GM12874 (cell line): ENCODE measurements around the gene CABLES2.

Experiments
- TF ChIP-seq, protein P1 (sequence below): IDR thresholded peaks from 2 replicates; pipeline ENCODE4 v1.5.1; 2011; ENCODE audit warnings: low read depth, mild to moderate bottlenecking, control low read depth, low read length, moderate library complexity; ENCODE audit not compliant: insufficient read depth

The CABLES2 gene

GRCh38 chr20:62350098-62350628 is 56.9 kb downstream of the CABLES2 start:
- TF ChIP-seq, protein P1, sequence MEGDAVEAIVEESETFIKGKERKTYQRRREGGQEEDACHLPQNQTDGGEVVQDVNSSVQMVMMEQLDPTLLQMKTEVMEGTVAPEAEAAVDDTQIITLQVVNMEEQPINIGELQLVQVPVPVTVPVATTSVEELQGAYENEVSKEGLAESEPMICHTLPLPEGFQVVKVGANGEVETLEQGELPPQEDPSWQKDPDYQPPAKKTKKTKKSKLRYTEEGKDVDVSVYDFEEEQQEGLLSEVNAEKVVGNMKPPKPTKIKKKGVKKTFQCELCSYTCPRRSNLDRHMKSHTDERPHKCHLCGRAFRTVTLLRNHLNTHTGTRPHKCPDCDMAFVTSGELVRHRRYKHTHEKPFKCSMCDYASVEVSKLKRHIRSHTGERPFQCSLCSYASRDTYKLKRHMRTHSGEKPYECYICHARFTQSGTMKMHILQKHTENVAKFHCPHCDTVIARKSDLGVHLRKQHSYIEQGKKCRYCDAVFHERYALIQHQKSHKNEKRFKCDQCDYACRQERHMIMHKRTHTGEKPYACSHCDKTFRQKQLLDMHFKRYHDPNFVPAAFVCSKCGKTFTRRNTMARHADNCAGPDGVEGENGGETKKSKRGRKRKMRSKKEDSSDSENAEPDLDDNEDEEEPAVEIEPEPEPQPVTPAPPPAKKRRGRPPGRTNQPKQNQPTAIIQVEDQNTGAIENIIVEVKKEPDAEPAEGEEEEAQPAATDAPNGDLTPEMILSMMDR, result no peak

DNA sequence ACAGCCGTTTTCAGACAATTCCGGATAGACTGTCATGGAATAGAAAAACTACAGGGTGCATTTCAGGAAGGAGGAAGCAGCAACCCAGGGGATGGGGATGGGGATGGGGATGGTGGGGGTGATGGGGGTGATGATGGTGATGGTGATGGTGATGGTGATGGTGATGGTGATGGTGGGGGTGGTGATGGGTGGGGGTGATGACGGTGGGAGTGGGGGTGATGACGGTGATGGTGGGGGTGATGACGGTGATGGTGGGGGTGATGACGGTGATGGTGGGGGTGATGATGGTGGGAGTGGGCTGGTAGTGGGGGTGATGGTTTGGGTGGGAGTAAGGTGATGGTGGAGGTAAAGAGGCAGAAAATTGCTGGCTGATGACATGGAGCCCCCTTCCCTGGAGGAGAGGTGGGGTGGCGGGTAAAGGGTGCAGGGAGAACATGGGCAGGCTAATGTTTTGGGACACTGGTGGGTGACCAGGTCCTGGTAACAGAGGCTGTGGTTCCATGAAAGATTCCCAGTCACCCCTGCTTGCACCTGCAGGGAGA is 57.5 kb downstream of the CABLES2 start:
- TF ChIP-seq, protein P1, result no peak

DNA sequence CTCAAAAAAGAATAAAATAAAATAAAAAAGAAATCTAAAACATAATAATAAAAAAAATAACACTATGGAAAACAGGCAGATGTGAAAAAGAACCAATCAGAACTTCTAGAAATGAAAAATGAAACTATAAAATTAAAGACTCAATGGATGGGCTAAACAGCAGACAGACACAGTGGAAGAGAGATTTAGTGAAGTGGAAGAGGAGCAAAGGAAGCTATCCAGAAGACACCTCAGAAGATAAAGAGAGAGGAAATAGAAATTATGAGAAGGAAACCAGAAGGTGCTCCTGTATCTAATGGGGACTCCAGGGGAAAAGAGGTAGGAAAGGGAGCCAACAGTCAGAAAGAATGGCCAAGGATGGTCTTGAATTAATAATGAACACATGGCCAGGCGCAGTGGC is 58.5 kb downstream of the CABLES2 start:
- TF ChIP-seq, protein P1, result no peak

DNA sequence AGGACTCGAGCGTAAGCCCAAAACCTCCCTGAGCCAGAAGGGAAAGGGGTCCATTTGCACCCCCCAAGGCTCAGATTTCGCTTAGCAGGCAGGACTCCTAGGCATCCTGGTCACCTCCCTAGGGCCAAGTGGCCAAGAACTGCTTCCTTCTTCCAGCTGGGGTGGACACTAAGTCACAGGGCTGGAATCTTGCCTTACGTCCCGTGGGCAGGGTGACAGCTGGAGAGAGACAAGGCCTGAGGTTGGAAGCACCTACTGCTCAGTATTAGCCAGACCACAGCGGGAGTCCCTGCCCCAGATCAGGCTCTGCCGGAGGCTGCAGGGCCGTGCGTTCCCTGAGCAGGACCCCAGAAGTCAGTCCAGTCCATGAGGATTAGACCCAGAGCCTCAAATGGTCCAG is 59.6 kb downstream of the CABLES2 start:
- TF ChIP-seq, protein P1, result no peak

- TF ChIP-seq, protein P1, result no peak
These were observed 60.0 kb downstream of the CABLES2 start for GRCh38 chr20:62347151-62347404.

- TF ChIP-seq, protein P1, result no peak
These were observed 60.5 kb downstream of the CABLES2 start for GRCh38 chr20:62346398-62347150.

DNA sequence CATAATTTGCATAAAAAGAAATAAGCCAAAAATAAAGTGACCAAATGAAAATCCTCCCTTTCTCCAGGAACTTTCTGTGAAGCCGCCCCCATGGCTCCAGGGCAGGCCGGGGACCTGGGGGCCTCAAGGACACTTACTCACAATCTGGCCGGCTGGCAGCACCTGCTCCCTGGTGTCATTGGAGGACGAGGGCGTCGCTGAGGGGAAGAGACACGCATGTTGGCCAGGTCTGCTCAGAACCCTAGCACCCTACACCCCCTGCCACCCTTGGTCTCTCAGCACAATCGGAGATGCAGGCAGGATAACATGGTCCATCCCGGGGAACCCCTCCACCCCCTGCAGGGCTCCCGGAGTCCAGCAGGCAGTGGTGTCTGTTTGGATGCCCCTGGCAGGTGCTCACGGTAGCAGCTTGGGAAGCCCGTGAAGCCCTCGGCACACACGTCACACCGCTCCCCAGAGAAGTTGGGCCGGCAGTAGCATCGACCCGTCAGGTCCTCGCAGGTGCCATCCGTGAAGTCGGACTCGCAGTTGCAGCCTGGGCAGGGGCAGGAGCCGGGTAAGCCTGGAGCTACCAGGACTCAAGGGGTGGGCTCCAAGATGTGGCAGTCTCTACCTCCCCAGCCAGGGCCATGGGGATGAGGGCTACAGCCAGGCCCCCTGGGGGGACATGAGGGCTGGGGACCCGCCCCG is 61.3 kb downstream of the CABLES2 start:
- TF ChIP-seq, protein P1, result no peak
